Activated CD4-positive, CD25-positive, alpha-beta regulatory T cell treated with anti-CD3 and anti-CD28 coated beads, Interleukin-2, amount 50 U/mL, for 72 hours (primary cell): ENCODE results near the gene CENPS.
A peak's percentile ranks its signal among the peaks of the same experiment; 100 is the strongest.
"Not testable (repeated sequence)": the region's sequence is repeated elsewhere in the genome, so short reads cannot be mapped to it uniquely, and the experiment has no call there.

ENCODE experiments used
- DNase-seq: peaks from one replicate; pipeline ENCODE4 v3.0.0; 2021

The CENPS gene

GRCh38 chr1:10430216-10431069, at the start of gene CENPS:
CENPS (plus strand) TSS chr1:10430433; CDS start chr1:10430518, 85 bp downstream.
- DNase-seq = peak; percentile 94

DNA sequence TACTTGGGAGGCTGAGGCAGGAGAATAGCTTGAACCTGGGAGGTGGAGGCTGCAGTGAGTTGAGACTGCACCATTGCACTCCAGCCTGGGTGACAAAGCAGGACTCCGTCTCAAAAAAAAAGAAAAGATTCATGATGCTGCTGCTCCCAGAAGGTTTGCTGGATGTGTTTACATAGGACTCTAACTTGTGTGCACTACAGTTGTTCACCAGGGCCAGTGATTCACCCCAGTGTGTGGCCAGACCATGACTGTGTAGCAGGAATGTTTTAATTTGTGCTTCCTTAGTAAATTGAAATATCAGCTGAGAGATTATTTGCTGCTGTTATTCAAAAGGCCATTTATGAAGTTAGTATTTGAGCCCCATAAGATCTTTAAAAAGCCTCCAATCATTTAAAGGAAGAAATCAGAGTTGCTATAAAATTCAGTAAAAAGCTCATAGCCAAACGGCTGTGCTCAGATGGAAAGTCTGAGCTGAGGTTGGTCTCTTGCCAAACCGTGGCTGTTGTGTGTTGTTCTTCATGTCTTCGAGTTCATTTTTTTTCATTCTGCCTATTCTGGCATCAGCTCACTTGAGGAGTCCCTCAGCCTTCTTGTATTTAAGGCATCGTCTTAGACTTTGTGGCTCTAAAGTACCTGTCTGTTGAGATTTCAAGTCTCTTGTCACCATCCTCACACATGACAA, 49.5 kb upstream of the CENPS start:
- DNase-seq = no peak

GRCh38 chr1:10383630-10384029, 46.6 kb upstream of the CENPS start:
- no peak for DNase-seq

DNA sequence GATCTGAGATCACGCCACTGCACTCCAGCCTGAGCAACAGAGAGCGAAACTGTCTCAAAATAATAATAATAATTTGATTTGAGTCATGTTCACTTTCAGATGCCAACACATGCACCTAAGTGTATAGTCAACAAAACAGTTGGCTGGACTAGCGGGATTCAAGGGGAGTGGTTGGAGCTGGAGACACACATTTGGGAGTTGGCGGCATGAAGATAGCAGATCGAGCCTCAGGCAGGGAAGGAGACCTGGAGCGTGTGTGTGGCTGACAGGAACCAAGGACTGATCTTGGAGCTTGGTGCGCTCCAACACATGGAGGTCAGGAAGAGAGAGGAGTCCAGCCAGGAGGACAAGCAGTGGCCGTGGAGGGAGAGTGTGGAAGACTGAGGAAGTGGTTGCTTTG, 46.0 kb upstream of the CENPS start:
- DNase-seq = no peak

DNA sequence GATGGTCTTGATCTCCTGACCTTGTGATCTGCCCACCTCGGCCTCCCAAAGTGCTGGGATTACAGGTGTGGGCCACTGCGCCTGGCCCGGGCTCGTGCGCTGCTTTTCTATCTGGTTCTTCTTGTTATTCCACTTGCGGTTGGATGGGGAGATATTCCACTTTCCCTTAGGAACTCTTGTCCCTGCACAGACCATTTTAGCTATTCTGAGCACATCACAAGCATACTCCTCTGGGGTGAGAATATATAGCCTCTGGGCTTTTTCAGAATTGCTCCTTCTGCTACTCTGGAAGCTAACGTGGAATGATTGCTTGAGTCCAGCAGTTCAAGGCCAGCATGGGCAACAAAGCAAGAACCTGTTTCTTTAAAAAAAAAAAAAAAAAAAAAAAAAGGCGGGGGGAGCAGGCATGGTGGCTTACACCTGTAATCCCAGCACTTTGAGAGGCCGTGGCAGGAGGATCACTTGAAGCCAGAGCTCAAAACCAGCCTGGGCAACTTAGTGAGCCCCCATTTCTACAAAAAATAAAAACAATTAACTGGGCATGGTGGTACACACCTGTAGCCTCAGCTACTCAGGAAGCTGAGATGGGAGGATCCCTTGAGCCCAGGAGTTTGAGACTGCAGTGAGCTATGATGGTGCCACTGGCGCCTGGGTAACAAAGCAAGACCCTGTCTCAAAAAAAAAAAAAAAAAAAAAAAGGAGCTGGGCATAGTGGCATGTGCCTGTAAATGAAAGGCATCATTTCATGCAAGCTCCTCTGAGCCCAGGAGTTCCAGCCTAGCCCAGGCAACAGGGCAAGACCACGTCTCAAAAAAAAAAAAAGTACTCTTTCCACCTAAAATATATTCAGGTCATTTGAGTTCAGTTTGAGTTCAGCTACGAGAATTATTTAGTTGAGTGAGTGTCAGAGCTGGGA, 43.2 kb upstream of the CENPS start:
- DNase-seq = no peak

DNA sequence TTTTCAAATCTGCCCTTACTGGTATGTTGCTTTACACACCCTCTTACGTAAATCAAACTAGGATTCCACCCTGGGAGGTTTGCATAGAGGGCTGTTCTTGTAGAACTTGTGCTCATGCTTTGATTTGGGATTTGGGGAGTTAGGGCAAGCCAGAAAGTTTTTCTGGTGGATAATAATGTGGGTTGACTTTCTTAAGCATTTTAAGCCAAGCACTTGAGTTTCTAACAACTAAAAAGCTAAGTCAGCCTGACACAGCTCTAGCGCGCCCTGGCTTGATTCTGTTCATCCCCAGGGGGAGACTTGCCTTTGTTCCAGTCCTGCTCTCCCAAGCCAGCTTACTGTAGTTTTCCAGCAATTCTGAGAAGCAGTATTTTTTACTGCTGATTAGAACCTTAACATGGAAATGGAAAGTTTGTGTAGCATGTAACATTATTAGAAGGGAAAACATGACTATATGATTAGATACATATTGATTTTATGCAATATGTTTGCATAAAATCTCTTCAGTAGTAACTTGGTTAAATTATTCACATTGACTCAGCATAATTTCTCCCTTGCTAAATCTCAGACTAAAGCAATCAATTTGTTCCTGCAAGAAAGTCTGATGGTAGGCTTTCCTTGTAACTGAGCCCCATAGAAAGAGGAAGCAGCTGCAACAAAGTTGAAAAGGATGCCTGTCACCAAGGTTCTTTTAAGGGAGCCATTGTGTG, 42.4 kb upstream of the CENPS start:
- DNase-seq = no peak

- DNase-seq = no peak
Observed at GRCh38 chr1:10388387-10388715, 41.9 kb upstream of the CENPS start.

DNA sequence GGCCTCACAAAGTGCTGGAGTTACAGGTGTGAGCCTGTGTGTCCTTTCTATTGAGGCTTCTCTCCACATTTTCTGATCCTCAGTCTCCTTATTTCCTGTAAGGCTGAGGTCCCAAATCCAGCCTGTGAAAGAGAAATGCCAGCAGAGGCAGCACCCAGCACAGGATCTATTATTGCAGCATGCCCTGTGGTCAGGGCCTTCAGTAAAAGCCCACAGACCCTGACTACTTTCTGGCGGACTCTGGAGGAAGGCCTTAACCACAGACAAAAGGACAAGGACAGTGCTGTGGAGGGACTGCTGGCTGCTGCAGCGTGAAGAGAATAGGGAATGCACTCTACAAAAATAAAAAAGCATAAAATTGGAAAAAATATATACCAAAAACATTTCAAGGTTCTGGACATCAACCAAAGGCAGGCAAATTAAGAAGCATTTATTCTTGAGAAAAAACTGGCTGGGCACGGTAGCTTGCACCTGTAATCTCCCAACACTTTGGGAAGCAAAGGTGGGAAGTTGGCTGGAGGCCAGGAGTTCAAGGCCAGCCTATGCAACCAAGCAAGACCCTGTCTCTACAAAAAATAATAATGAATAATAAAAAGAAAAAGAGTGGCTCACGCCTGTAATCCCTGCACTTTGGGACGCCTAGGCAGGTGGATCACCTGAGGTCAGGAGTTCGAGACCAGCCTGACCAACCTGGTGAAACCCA, 40.8 kb upstream of the CENPS start:
- no peak for DNase-seq

DNA sequence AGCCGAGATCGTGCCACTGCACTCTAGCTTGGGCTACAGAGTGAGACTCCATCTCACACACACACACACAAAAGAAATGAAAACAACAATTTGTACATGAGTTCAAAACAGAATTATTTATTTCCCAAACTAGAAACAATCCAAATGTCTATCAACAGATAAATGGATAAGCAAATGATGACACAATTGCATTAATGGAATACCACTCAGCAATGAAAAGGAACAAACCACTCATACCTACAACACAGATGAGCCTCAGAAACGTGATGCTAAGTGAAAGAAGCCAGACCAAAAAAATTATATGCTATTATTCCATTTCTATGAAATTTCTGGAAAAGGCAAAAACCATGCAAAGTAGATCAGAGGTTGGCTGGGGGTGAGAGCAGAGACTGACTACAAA, 33.4 kb upstream of the CENPS start:
- DNase-seq = no peak

DNA sequence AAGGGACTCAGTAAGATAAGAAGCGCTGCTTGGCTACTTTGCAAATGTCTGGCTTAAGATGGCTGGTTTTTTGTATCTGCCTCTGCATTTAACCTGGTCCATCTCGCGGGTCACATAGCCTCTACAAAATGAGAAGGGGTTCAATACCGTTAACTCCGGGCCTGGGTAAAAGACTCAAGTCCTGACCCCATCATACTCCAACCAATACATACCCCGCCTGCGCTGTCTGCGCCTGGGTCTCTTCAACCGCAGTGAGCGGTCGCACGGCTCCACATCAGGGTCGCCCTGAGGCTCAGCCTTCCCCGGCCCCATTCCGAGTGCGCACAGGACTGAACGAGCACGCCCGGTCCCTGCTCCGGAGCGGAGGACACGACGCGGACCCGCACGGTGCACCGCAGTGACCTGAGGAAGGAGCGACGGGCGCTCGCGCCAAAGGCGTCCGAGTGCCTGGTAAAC, 31.9 kb upstream of the CENPS start:
- no peak for DNase-seq

- peak; percentile 97 for DNase-seq
Observed at GRCh38 chr1:10398734-10399443, 31.3 kb upstream of the CENPS start, which contains the start of gene PGD. PGD (plus strand) TSS chr1:10399064; CDS start chr1:10399118, 54 bp downstream.

DNA sequence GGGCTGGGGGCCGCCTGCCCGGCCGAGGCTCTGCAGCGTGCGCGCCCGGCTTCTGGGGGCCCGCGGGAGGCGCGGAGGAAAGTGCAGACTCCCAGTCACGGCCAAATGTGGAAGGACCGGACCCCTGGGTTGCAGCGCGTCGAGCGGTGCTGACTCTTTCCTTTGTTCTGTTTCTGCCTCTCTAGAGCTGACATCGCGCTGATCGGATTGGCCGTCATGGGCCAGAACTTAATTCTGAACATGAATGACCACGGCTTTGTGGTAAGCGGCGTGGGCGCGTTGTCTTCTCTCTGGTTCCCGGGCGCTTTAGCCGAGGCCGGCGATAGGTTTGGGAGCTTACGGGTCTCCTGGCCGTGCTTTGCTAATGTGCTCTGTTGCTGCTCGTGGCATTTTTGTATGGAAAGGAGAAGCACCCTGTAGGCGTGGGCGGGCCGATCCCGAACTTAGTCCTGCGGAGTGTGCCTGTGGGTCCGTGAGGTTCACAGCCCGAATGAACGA, 30.7 kb upstream of the CENPS start:
- no peak for DNase-seq

DNA sequence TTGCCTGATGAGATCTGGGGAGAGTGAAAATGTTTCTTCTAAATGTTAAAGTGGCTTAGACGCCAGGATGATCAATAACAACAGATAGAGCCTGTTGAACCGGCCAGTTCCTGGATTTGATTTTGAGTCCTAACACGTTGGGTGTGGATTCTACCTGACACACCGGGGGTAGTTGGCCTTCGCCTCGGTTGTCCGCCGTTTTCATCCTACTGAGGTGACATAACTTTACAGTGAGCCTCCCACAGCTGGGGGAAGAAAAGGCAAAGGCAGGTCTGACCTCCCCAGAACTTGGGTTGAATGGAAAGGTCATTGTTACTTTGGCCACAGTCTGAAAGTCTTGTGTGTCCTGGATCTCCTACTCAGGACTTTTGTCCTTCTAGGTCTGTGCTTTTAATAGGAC, 30.2 kb upstream of the CENPS start:
- no peak for DNase-seq

- DNase-seq = no peak
Observed at GRCh38 chr1:10401281-10401680, 29.0 kb upstream of the CENPS start.

GRCh38 chr1:10402729-10403274, 27.4 kb upstream of the CENPS start:
- no peak for DNase-seq

GRCh38 chr1:10407201-10407600, 23.0 kb upstream of the CENPS start:
- no peak for DNase-seq

DNA sequence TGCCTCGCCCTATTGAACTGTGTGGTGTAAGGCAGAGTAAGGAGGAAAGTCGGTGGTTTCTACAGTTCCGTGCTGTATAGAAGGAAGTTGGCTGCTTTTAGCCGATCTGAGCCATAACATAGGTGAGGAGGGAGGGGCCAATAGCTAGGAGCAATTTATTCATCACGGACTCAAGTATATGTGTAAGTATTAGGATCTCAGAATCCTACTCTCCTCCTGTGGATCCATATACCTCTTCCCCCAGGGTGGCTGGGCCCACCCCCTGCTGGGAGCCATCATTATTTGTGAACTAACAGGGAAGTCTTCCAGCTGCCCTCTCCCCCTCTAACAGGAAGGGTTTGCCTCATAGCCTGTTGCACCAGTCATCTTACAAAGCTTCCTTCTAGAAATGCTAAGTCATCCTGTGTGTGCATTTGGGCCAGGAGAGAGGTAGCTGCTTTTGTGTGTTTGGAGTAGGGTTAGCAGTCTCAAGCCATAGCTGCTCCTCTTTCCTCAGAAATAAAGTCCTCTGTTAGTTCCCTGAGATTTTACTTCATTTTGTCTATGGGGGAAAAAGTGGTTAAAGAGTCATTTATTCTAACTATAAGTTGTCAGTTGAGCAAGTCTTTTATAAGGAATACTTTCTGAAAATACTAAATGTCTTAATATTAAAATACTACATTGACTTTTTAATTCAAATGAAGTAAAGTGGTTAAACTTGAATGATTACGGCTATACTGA, 14.9 kb upstream of the CENPS start:
- no peak for DNase-seq

- DNase-seq = not testable (repeated sequence)
Observed at GRCh38 chr1:10415967-10416366, 14.3 kb upstream of the CENPS start.

DNA sequence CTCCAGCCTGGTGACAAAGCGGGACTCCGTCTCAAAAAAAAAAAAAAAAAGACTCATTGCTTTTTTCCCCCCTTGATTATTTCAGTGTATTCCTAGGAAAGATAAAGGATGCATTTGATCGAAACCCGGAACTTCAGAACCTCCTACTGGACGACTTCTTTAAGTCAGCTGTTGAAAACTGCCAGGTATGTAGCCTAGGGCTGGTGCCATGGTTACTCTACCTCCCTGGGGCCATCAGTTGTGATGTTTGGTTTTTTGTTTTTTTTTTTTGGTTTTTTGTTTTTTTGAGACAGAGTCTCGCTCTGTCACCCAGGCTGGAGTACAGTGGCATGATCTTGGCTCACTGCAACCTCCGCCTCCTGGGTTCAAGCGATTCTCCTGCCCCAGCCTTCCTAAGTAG, 11.5 kb upstream of the CENPS start:
- not testable (repeated sequence) for DNase-seq

DNA sequence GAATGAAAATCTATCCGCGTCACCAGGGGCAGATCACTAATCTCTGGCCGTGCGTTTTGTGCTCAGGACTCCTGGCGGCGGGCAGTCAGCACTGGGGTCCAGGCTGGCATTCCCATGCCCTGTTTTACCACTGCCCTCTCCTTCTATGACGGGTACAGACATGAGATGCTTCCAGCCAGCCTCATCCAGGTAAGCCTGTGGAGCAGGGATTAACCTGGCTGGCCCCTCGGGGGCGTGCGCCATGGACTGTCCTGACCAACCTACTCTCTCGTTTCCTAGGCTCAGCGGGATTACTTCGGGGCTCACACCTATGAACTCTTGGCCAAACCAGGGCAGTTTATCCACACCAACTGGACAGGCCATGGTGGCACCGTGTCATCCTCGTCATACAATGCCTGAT, 10.9 kb upstream of the CENPS start:
- DNase-seq = no peak
